Heart left ventricle (tissue), 16 donors: Measurements from ENCODE around the gene ZBTB46. TPM values are rescaled to one million over a fixed set of nuclear protein-coding genes. Genes with fewer than 3 reads are reported as not detected.

Source experiments
- ATAC-seq, 4 donors: fragments of 200-7000 bp; cut with Tn5 transposase; one replicate each; pipeline ENCODE4 v1.9.1; 2020 to 2022; ENCODE audit warnings: moderate library complexity in 4 of 4, mild to moderate bottlenecking in 3 of 4, moderate number of reproducible peaks in 1 of 4
- DNase-seq, 5 donors: peaks; one replicate each; pipeline ENCODE4 v3.0.0-alpha.2; 2020
- H3K27ac ChIP-seq, 12 donors: fragments of 200-600 bp; sonication (generic) in 4 of 12; one replicate each; pipeline versions ENCODE4 v1.5.0 to v1.8.0; 2016 to 2022; ENCODE audit warnings: mild to moderate bottlenecking in 2 of 12
- H3K27me3 ChIP-seq, 9 donors: fragments of 200-600 bp; sonication (generic) in 2 of 9; one replicate each; pipeline versions ENCODE4 v1.5.1 to v1.8.0; 2016 to 2022; ENCODE audit warnings: mild to moderate bottlenecking in 3 of 9
- H3K36me3 ChIP-seq, 9 donors: fragments of 200-600 bp; sonication (generic) in 2 of 9; one replicate each; pipeline versions ENCODE4 v1.5.0 to v1.8.0; 2018 to 2022; ENCODE audit warnings: mild to moderate bottlenecking in 2 of 9
- H3K4me1 ChIP-seq, 12 donors: fragments of 200-600 bp; sonication (generic) in 4 of 12; one replicate each; pipeline versions ENCODE4 v1.5.0 to v1.8.0; 2016 to 2022; ENCODE audit warnings: mild to moderate bottlenecking in 3 of 12
- H3K4me3 ChIP-seq, 12 donors: fragments of 200-600 bp; sonication (generic) in 4 of 12; one replicate each; pipeline versions ENCODE4 v1.5.0 to v1.8.0; 2017 to 2022; ENCODE audit warnings: mild to moderate bottlenecking in 9 of 12, moderate library complexity in 4 of 12
- H3K9me3 ChIP-seq, 12 donors: fragments of 200-600 bp; sonication (generic) in 4 of 12; one replicate each; pipeline versions ENCODE4 v1.5.0 to v1.8.0; 2016 to 2022; ENCODE audit warnings: mild to moderate bottlenecking in 1 of 12
- POLR2A ChIP-seq, 2 donors: fragments of 450-650 bp; IDR thresholded peaks; one replicate each; pipeline ENCODE4 v1.6.1; 2017; ENCODE audit warnings: antibody characterized with exemption in 2 of 2, mild to moderate bottlenecking in 2 of 2, moderate library complexity in 2 of 2
- WGBS, 4 donors: extraction: QIAGEN DNeasy Blood & Tissue Kit in 2 of 4; methylation state at CpG; one replicate each; pipeline versions ENCODE4 v1.1.5 to v1.1.7; 2013 to 2018; 5-methylcytosine and 5-hydroxymethylcytosine counted together
- intact Hi-C, 10 donors: fragments of 100-400 bp; cut with DNase I; formaldehyde crosslinking; loops; one replicate each; pipeline versions ENCODE4 v1.11.1 to v1.14.2; 2022
- polyA plus RNA-seq, 2 donors: library from polyadenylated mRNA; stranded (reverse); fragments of 200-250 nt; gene quantifications; one replicate each; pipeline ENCODE4 v1.2.3, GENCODE V29; 2013
- total RNA-seq, 9 donors: library from RNA; depleted of rRNA in 2 of 9; stranded (reverse); fragments of >200 nt in 2 of 9; fragmentation: NEBNext Ultra II Directional in 3 of 9; extraction: Animal tissue kit (Norgen Biotek cat#: 25700) in 3 of 9; gene quantifications; one replicate each; pipeline versions ENCODE4 v1.1.0 to v1.2.4, GENCODE V29; 2016 to 2023
- TF ChIP-seq, protein P1 (sequence below), 12 donors: fragments of 200-600 bp; sonication (generic) in 4 of 12; IDR thresholded peaks; one replicate each; pipeline versions ENCODE4 v1.5.0 to v1.8.0; 2018 to 2022; ENCODE audit warnings: antibody characterized with exemption in 12 of 12, mild to moderate bottlenecking in 5 of 12
- donor health status: ischemic (EF 13 %, LVEDD 7.1; RV severe dilation, severe dysfunction).
- donor health status: healthy with polysubstance abuse.
- donor health status: DM: no; HTN: yes; CAD: no.
- donor health status: DM: no; HTN: no; CAD: no.
- donor health status: ischemic (EF 25% LVEDD 6.9; RV normal size, moderate dysfunction).
- donor health status: ischemic (EF 25% LVEDD 5.7; RV mildly dilated, moderate dysfunction).
- donor health status: healthy.
- donor health status: DM: yes; HTN: yes; CAD: no.
- donor health status: ischemic (EF 35%, LVEDD 5.7; RV mildly dilated, moderate dysfunction).
- donor health status: nonischemic (EF 11% LVEDD 7.7; RV severe dilation, severe dysfunction).
- donor health status: DM: yes; HTN: yes; CAD: no.
- donor health status: PGD.
- donor health status: ischemic (EF 29% LVEDD 5.4; RV normal size, mild dysfunction).
- donor health status: nonischemic (EF 23%, LVEDD 6.1; RV moderate dilation, normal function).

The ZBTB46 gene
- total and polyA plus RNA-seq, 11 donors = 6.6 to 27.4 (median 14.3) TPM

DNA sequence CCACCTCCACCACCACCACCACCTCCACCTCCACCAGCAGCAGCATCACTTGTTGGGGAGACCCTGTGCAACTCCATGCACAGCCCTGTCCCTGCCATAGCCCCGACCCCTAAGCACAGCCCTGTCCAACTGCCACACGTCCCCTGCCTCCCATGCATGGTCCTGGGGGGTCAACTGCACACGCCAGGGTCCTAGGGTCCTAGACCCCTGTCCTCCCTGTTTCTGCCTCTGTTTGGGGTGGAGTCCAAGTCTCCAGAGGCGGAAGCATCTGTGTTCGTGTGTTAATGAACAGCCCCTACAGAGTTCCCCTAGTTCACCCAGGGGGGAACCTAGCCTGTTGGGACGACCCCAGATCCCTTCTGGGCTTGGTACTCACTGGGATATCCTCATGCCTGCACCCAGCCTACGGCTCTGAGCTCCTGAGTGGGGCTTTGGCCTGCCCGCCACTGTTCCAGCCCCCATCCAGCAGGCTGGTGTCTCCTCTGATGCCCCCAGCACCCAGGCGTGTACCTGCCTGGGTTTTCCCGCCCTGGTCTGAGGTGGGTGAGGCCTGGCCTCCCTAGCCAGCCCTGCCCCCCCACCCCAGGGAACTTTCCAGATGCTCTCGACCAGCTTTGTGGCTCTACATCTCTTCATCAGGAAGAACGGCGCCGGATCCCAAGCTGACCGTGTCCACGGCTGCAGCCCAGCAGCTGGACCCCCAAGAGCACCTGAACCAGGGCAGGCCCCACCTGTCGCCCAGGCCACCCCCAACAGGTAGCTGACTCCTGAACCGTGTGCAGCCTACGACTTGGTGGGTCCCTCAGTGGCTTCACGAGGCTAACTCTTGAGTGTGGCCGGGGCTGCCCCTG is 137.1 kb downstream of the ZBTB46 start:
- intact Hi-C loops = loop anchor here in 1 of 10 donors (10.0 kb wide), 1 partner anchor 281 kb away; the partner anchor contains the start of gene SAMD10
- WGBS, 4 donors = 92 to 97% (median 94%) methylated on average over 18 to 21 of the region's 21 CpGs
- ATAC-seq = no peak
- H3K9me3 ChIP-seq = no peaks in the 10 kb centered on the region
- H3K4me3 ChIP-seq = no peak overlapping the region
- no peaks in the 10 kb centered on the region for H3K27me3 ChIP-seq
- H3K27ac ChIP-seq = peak overlapping the region in 1 of 12 donors; percentile 17
- peaks cover 11 to 57% (median 30%) of the 10 kb centered on the region in 12 donors for H3K4me1 ChIP-seq
- no peak for DNase-seq
- H3K36me3 ChIP-seq = peaks cover 0 to 39% (median 13%) of the 10 kb centered on the region in 9 donors
- TF ChIP-seq, protein P1, sequence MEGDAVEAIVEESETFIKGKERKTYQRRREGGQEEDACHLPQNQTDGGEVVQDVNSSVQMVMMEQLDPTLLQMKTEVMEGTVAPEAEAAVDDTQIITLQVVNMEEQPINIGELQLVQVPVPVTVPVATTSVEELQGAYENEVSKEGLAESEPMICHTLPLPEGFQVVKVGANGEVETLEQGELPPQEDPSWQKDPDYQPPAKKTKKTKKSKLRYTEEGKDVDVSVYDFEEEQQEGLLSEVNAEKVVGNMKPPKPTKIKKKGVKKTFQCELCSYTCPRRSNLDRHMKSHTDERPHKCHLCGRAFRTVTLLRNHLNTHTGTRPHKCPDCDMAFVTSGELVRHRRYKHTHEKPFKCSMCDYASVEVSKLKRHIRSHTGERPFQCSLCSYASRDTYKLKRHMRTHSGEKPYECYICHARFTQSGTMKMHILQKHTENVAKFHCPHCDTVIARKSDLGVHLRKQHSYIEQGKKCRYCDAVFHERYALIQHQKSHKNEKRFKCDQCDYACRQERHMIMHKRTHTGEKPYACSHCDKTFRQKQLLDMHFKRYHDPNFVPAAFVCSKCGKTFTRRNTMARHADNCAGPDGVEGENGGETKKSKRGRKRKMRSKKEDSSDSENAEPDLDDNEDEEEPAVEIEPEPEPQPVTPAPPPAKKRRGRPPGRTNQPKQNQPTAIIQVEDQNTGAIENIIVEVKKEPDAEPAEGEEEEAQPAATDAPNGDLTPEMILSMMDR (IDR thresholded peaks at IDR 0.05) = no peak
- TF ChIP-seq POLR2A (IDR thresholded peaks at IDR 0.05) = no peak

Other genes with a start within 250 kb of the ZBTB46 start
- gene GMEB2, start 204.2 kb downstream of the ZBTB46 start, total RNA-seq = 10 to 100 TPM in 1 of 9 donors, 1 to 10 TPM in 8; 4.3 to 10.0 (median 5.9) TPM
- 1 to 10 TPM; 6.3 to 8.6 TPM for gene GMEB2, start 204.2 kb downstream of the ZBTB46 start, polyA plus RNA-seq
- 10 to 100 TPM in 2 of 9 donors, 1 to 10 TPM in 7; 2.9 to 15.6 (median 4.7) TPM for gene STMN3, start 177.8 kb downstream of the ZBTB46 start, total RNA-seq
- gene STMN3, start 177.8 kb downstream of the ZBTB46 start, polyA plus RNA-seq = 1 to 10 TPM; 5.2 to 6.7 TPM
- 10 to 100 TPM in 5 of 9 donors, 1 to 10 TPM in 4; 3.0 to 17.8 (median 10.1) TPM for gene RTEL1, start 173.0 kb downstream of the ZBTB46 start, total RNA-seq
- 1 to 10 TPM; 5.9 to 7.1 TPM for gene RTEL1, start 173.0 kb downstream of the ZBTB46 start, polyA plus RNA-seq
- 1 to 10 TPM in 4 of 9 donors, under 1 TPM in 4, not detected in 1; 0.42 to 5.7 (median 0.92) TPM for gene TNFRSF6B, start 134.6 kb downstream of the ZBTB46 start, total RNA-seq
- 1 to 10 TPM; 2.9 to 6.4 TPM for gene TNFRSF6B, start 134.6 kb downstream of the ZBTB46 start, polyA plus RNA-seq
- gene ARFRP1, start 123.3 kb downstream of the ZBTB46 start, total RNA-seq = 10 to 100 TPM; 27.3 to 47.8 (median 33.8) TPM
- gene ARFRP1, start 123.3 kb downstream of the ZBTB46 start, polyA plus RNA-seq = 10 to 100 TPM; 35.9 to 38.0 TPM
- gene ZGPAT, start 123.2 kb downstream of the ZBTB46 start, total RNA-seq = 10 to 100 TPM; 12.9 to 22.0 (median 18.5) TPM
- 10 to 100 TPM; 27.9 to 34.4 TPM for gene ZGPAT, start 123.2 kb downstream of the ZBTB46 start, polyA plus RNA-seq
- 1 to 10 TPM in 8 of 9 donors, under 1 TPM in 1; 0.95 to 7.1 (median 3.4) TPM for gene LIME1, start 94.6 kb downstream of the ZBTB46 start, total RNA-seq
- 1 to 10 TPM; 2.2 to 4.4 TPM for gene LIME1, start 94.6 kb downstream of the ZBTB46 start, polyA plus RNA-seq
- 10 to 100 TPM; 41.4 to 82.5 (median 70.7) TPM for gene SLC2A4RG, start 91.5 kb downstream of the ZBTB46 start, total RNA-seq
- gene SLC2A4RG, start 91.5 kb downstream of the ZBTB46 start, polyA plus RNA-seq = 10 to 100 TPM; 18.3 to 80.3 TPM
- gene ABHD16B, start 30.2 kb upstream of the ZBTB46 start, total RNA-seq = not detected
- under 1 TPM; 0.12 to 0.72 TPM for gene ABHD16B, start 30.2 kb upstream of the ZBTB46 start, polyA plus RNA-seq
- gene TPD52L2, start 34.0 kb upstream of the ZBTB46 start, total RNA-seq = 100 to 1,000 TPM in 1 of 9 donors, 10 to 100 TPM in 8; 65.0 to 122 (median 72.2) TPM
- 100 to 1,000 TPM in 1 of 2 donors, 10 to 100 TPM in 1; 44.4 to 179 TPM for gene TPD52L2, start 34.0 kb upstream of the ZBTB46 start, polyA plus RNA-seq
- gene DNAJC5, start 63.9 kb upstream of the ZBTB46 start, total RNA-seq = 10 to 100 TPM; 34.8 to 57.1 (median 46.1) TPM
- gene DNAJC5, start 63.9 kb upstream of the ZBTB46 start, polyA plus RNA-seq = 10 to 100 TPM; 21.1 to 46.3 TPM
- 10 to 100 TPM; 27.7 to 43.8 (median 37.5) TPM for gene UCKL1, start 125.2 kb upstream of the ZBTB46 start, total RNA-seq
- gene UCKL1, start 125.2 kb upstream of the ZBTB46 start, polyA plus RNA-seq = 10 to 100 TPM; 27.7 to 49.7 TPM
- gene ZNF512B, start 138.7 kb upstream of the ZBTB46 start, total RNA-seq = 10 to 100 TPM in 8 of 9 donors, 1 to 10 TPM in 1; 7.3 to 15.9 (median 12.2) TPM
- gene ZNF512B, start 138.7 kb upstream of the ZBTB46 start, polyA plus RNA-seq = 1 to 10 TPM; 7.7 to 9.3 TPM
- gene SAMD10, start 148.4 kb upstream of the ZBTB46 start, total RNA-seq = 1 to 10 TPM; 3.1 to 6.3 (median 4.3) TPM
- 1 to 10 TPM; 4.8 to 6.0 TPM for gene SAMD10, start 148.4 kb upstream of the ZBTB46 start, polyA plus RNA-seq
- gene PRPF6, start 149.9 kb upstream of the ZBTB46 start, total RNA-seq = 10 to 100 TPM; 41.4 to 62.6 (median 47.6) TPM
- 10 to 100 TPM; 31.0 to 58.5 TPM for gene PRPF6, start 149.9 kb upstream of the ZBTB46 start, polyA plus RNA-seq
- 1 to 10 TPM in 1 of 9 donors, under 1 TPM in 8; 0.16 to 1.2 (median 0.56) TPM for gene C20orf204, start 204.9 kb upstream of the ZBTB46 start, total RNA-seq
- gene C20orf204, start 204.9 kb upstream of the ZBTB46 start, polyA plus RNA-seq = under 1 TPM; 0.35 to 0.42 TPM
- 10 to 100 TPM; 37.0 to 75.9 (median 50.7) TPM for gene SOX18, start 218.4 kb upstream of the ZBTB46 start, total RNA-seq
- gene SOX18, start 218.4 kb upstream of the ZBTB46 start, polyA plus RNA-seq = 10 to 100 TPM; 23.5 to 31.1 TPM
- gene TCEA2, start 231.9 kb upstream of the ZBTB46 start, total RNA-seq = 10 to 100 TPM; 19.2 to 52.1 (median 42.9) TPM
- gene TCEA2, start 231.9 kb upstream of the ZBTB46 start, polyA plus RNA-seq = 10 to 100 TPM; 23.6 to 32.9 TPM
- gene RGS19, start 248.3 kb upstream of the ZBTB46 start, total RNA-seq = 10 to 100 TPM in 2 of 9 donors, 1 to 10 TPM in 7; 3.2 to 25.6 (median 5.3) TPM
- gene RGS19, start 248.3 kb upstream of the ZBTB46 start, polyA plus RNA-seq = 1 to 10 TPM; 3.7 to 6.5 TPM
- 1 to 10 TPM in 3 of 9 donors, under 1 TPM in 6; 0.18 to 1.9 (median 0.67) TPM for gene OPRL1, start 248.8 kb upstream of the ZBTB46 start, total RNA-seq
- under 1 TPM; 0.21 to 0.27 TPM for gene OPRL1, start 248.8 kb upstream of the ZBTB46 start, polyA plus RNA-seq